Activated naive CD4-positive, alpha-beta T cell (primary cell): ENCODE measurements around the gene HOXB6.

Experiments used
- DNase-seq, 4 experiments: peaks; one replicate each; lab custom pipeline; 2025; lab: John Stamatoyannopoulos, UW

The HOXB6 gene

GRCh38 chr17:48604770-48605329 lies at the start of gene HOXB6:
TSS of gene HOXB6 (minus strand) at chr17:48604986. CDS start at chr17:48598150, 6,836 bp downstream.
- no peak for DNase-seq

- no peak for DNase-seq
Observed at GRCh38 chr17:48649741-48650140, 45.0 kb upstream of the HOXB6 start.

DNA sequence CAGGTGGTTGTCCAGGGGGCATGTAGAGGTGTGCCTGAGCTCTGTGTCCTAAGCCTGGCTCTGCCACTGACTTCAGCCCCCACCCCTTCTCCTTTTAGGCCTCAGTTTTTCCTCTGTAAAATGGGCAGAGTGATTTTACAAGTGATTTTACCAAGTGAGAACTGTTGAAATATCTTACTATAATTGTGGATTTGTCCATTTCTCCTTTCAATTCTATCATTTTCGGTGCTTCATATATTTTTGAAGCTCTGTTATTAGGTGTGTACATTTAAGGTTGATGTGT lies 43.1 kb upstream of the HOXB6 start:
- no peak for DNase-seq

- no peak for DNase-seq
Observed at GRCh38 chr17:48647103-48647962, 42.5 kb upstream of the HOXB6 start.

DNA sequence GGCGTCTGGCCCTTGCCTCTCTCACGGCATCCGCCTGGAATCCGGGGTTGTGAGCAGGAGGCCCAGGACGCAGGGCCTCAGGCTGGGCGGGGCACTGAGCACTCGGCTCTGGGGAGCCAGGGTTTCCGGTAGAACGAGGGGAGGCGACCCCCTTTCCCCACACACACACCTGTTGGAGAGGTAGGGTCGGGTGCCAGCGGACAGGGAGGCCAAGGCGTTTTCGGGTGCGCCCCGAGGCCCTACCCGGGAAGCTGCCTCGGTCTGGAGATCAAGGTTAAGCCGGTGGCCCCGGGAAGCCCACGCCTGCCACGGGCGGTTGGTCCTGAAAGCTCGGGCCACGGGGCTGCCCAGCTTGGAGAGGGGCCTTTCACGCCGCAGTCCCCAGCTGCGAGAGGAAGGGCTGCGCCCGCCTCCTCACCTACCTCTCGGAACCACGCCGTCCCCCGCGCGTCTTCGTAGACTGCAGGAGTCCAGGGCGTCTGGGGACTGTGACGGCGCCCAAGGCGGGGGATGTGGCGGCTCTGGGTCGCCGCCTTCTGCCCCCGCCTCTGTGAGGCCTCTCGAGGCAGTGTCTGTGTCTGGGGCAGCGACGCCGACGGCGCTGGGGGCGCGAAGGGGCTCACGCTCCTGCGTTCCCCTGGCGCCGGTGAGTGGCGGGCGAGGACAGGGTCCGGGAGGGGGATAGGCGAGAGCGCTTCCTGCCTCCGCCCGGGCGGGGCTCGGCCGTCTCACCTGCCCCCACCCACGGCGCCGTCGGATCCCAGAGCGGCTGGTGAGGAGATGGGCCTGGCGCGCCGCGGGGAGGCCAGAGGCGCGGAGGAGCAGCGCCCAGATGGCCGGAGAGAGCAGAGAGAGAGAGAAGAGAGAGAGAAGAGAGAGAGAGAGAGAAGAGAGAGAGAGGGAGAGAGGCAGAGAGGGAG lies 41.7 kb upstream of the HOXB6 start:
- no peak for DNase-seq

GRCh38 chr17:48645639-48646182 lies 40.9 kb upstream of the HOXB6 start:
- no peak for DNase-seq

DNA sequence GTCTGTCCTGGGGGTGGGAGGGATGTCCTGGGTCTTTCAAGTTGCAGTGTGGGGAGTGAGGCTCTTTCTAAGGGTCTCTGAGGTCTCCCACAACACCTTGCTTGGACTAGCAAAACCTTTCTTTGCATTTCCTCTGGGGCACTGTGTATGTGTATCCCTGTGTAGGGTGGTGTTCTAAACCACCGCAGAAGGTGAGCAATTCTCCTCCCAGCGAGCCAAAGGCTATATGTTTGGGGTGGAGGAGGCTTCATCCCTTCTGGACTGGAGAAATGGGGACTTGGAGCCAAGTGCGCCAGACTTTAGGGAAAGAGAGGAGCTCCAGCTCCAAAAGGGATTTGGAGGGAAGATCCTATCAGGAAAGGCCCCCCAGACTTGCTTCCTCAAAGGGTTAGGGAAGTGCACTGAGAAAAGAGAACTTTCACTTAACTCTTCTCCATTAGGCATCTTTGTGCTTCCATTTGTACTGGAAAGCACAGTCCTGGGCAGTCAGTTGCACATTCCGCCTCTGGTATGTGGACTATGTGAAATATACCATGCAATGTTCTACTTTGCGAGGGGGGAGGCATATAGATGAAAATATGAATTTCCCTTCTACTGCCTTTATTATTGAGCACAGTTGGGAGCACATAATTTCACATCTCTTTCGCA lies 40.2 kb upstream of the HOXB6 start:
- no peak for DNase-seq

- no peak for DNase-seq
Observed at GRCh38 chr17:48644159-48644558, 39.4 kb upstream of the HOXB6 start.

DNA sequence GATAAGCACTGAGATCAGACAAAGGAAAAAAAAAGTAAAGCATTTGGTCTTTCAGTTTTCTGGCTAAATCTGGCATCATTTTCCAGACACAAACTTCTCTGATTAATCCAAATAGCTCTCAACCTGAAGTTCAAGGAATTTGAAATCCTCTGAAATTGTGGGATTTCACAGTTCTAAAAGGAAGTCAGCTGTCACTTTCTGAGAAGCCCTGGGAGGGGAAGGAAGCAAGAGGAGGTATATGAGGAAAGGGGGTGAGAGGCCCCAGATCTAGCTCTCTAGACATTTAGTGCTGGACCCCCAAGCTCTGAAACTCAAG lies 38.9 kb upstream of the HOXB6 start:
- no peak for DNase-seq

DNA sequence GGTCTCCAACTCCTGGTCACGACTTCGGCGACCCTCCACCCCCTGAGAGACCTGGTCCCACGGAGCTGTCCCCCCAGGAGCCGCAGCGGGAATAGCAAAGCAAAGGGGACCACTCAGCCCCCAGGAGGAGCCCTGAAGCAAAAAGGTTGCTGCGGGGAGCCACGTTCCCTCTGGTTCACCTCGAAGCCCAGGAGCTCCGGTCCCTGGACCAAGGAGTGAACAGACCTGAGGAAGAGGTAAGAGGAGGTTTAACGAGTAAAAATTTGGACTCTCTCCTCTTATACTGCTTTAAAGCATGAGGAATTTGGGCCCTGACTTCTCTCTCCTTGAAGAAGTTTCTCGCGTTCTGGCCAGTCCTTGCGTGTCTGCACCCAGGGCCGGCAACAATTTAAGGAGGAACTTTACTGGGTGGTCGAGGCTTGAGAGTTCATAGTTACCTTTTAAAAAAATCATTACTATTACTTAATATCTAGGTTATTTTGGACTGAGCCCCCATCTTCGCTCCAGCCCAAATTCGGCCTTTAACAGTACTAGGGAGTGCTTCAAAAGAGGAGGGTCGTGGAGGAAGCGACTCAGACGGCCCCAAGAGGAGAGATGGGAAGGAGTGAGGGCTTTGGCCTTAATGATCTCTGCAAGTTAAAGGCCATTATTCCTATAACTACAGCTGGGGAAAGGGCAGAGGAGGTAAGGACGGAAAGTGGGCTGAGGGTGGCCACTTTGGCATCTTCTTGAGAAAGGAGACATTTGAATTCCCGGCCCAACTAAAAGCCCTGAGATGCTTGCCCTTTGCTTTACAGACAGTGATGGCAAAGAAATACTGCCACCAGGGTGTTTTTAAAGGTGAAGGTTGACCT lies 38.3 kb upstream of the HOXB6 start:
- no peak for DNase-seq

GRCh38 chr17:48642059-48642842 lies 37.5 kb upstream of the HOXB6 start:
- no peak for DNase-seq

DNA sequence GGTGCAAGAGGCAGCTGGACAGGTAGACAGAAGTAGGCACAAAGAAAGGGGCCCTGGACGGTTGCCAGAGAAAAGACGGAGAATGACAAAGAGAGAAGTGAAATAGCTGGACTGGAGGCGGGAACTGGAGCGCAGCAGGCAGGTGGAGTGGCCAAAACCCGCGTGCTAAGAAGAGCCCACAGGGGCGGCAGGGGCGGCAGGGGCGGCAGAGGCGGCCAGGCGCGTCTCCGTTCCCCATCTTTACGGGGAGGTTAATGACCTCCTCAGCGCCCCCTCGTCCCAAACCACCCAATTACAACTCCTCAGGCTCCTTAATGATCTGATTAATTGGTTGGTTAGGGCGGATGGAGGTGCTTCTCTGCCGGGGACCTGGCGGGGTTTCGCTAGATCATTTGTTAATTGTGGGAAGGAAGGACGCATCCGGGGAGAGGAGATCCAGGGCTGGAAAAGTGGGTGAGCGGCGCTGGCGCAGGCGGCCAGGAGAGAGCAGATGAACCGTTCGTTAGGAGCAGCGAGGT lies 36.8 kb upstream of the HOXB6 start:
- no peak for DNase-seq

- no peak for DNase-seq
Observed at GRCh38 chr17:48640858-48641180, 36.0 kb upstream of the HOXB6 start.

GRCh38 chr17:48639982-48640857 lies 35.4 kb upstream of the HOXB6 start:
- DNase-seq, result no peak

- no peak for DNase-seq
Observed at GRCh38 chr17:48639136-48639535, 34.4 kb upstream of the HOXB6 start.

GRCh38 chr17:48637323-48638260 lies 32.8 kb upstream of the HOXB6 start:
- no peak for DNase-seq

- peak in 2 of 4 experiments; percentile 58 to 60 for DNase-seq
Observed at GRCh38 chr17:48636177-48637018, 31.6 kb upstream of the HOXB6 start.
